Hepatic stellate cell (primary cell): ENCODE data around the gene COLEC12.

Source experiments
- DNase-seq: peaks from one replicate; pipeline ENCODE4 v3.0.0; 2011; ENCODE audit warnings: low spot score

The COLEC12 gene

GRCh38 chr18:273525-273924 is 227.0 kb downstream of the COLEC12 start:
- DNase-seq: no peak

- DNase-seq: no peak
Measured at GRCh38 chr18:272650-273049, 227.9 kb downstream of the COLEC12 start.

- DNase-seq: no peak
Measured at GRCh38 chr18:269480-270095, 230.9 kb downstream of the COLEC12 start.

- peak; percentile 87 for DNase-seq
Measured at GRCh38 chr18:267688-268552, 232.6 kb downstream of the COLEC12 start, which contains the start of gene THOC1. Gene THOC1 (minus strand): TSS chr18:268047. CDS start chr18:268019, 28 bp downstream.

GRCh38 chr18:267380-267687 is 233.2 kb downstream of the COLEC12 start:
- no peak for DNase-seq
